Calu3 (cell line): ENCODE data around the gene PEX5L. TPM values are rescaled to one million over a fixed set of nuclear protein-coding genes. Genes with fewer than 3 reads are reported as not detected.

Experiments
- BruUV-seq: library from RNA; stranded (reverse); fragments of 400-500 nt; replicated peaks from 2 replicates; lab custom pipeline; 2021; lab: Mats Ljungman, UMichigan
- CTCF ChIA-PET: fragments of 300-600 bp; sonication (Branson Sonifier 250); formaldehyde crosslinking; loops from one replicate; lab custom pipeline; 2022; ENCODE audit warnings: antibody characterized with exemption; lab: Charles Lee
- DNase-seq: peaks from one replicate; pipeline ENCODE4 v3.0.0; 2022
- H3K27ac Mint-ChIP-seq: one replicate; pipeline ENCODE4 v1.8.0; 2022; ENCODE audit warnings: mixed read lengths; ENCODE audit not compliant: unreplicated experiment
- H3K27me3 Mint-ChIP-seq: one replicate; pipeline ENCODE4 v1.8.0; 2022; ENCODE audit warnings: mixed read lengths; ENCODE audit not compliant: unreplicated experiment
- H3K36me3 Mint-ChIP-seq: one replicate; pipeline ENCODE4 v1.8.0; 2022; ENCODE audit warnings: mild to moderate bottlenecking, moderate library complexity, mixed read lengths; ENCODE audit not compliant: insufficient read depth, unreplicated experiment
- H3K4me1 Mint-ChIP-seq: one replicate; pipeline ENCODE4 v1.8.0; 2022; ENCODE audit warnings: mild to moderate bottlenecking, low read depth, mixed read lengths; ENCODE audit not compliant: unreplicated experiment
- H3K4me3 Mint-ChIP-seq: one replicate; pipeline ENCODE4 v1.8.0; 2022; ENCODE audit warnings: mild to moderate bottlenecking, low read depth, moderate library complexity, mixed read lengths; ENCODE audit not compliant: unreplicated experiment
- H3K9me3 Mint-ChIP-seq: one replicate; pipeline ENCODE4 v1.8.0; 2022; ENCODE audit warnings: low read depth, mixed read lengths; ENCODE audit not compliant: unreplicated experiment
- CTCF ChIP-seq: fragments of 200-600 bp; IDR thresholded peaks from one replicate; pipeline ENCODE4 v1.8.0; 2022; ENCODE audit warnings: antibody characterized with exemption; ENCODE audit not compliant: unreplicated experiment
- intact Hi-C: fragments of 100-400 bp; cut with micrococcal nuclease; formaldehyde crosslinking; loops from one replicate; pipeline ENCODE4 v1.10.0; 2022; ENCODE audit not compliant: unreplicated experiment
- total RNA-seq: library from RNA; stranded (reverse); gene quantifications from 2 replicates; pipeline ENCODE4 v1.2.3, GENCODE V29; 2022

The PEX5L gene
- total RNA-seq, 1 experiment from 2014 or later: not detected

- no peaks in the 10 kb centered on the region for H3K4me1 Mint-ChIP-seq
- intact Hi-C loops: no loop called here
- H3K27ac Mint-ChIP-seq: no peak overlapping the region
- CTCF ChIA-PET: no interaction called here
- H3K36me3 Mint-ChIP-seq: no peaks in the 10 kb centered on the region
- DNase-seq: no peak
- TF ChIP-seq CTCF: no peak
- H3K4me3 Mint-ChIP-seq: no peak overlapping the region
- no peaks in the 10 kb centered on the region for H3K27me3 Mint-ChIP-seq
- no TSS peak for BruUV-seq
- H3K9me3 Mint-ChIP-seq: no peaks in the 10 kb centered on the region
Measured at GRCh38 chr3:179955286-179955685, 81.5 kb downstream of the PEX5L start.

- H3K27ac Mint-ChIP-seq: no peak overlapping the region
Measured at GRCh38 chr3:179953993-179954870, 82.5 kb downstream of the PEX5L start.

GRCh38 chr3:179950840-179951239 lies 85.9 kb downstream of the PEX5L start:
- no peak for TF ChIP-seq CTCF
- CTCF ChIA-PET: no interaction called here
- DNase-seq: no peak
- no peaks in the 10 kb centered on the region for H3K9me3 Mint-ChIP-seq
- peaks cover 7% of the 10 kb centered on the region for H3K27me3 Mint-ChIP-seq
- intact Hi-C loops: no loop called here
- no peaks in the 10 kb centered on the region for H3K36me3 Mint-ChIP-seq
- H3K4me3 Mint-ChIP-seq: no peak overlapping the region
- H3K4me1 Mint-ChIP-seq: no peaks in the 10 kb centered on the region
- no TSS peak for BruUV-seq
- no peak overlapping the region for H3K27ac Mint-ChIP-seq

More at GRCh38 chr3:179953993-179954870, 82.5 kb downstream of the PEX5L start:
- DNase-seq: no peak
- intact Hi-C loops: no loop called here
- no peaks in the 10 kb centered on the region for H3K36me3 Mint-ChIP-seq
- H3K9me3 Mint-ChIP-seq: no peaks in the 10 kb centered on the region
- H3K27me3 Mint-ChIP-seq: no peaks in the 10 kb centered on the region
- H3K4me3 Mint-ChIP-seq: no peak overlapping the region
- no TSS peak for BruUV-seq
- no peak for TF ChIP-seq CTCF
- H3K4me1 Mint-ChIP-seq: no peaks in the 10 kb centered on the region
- CTCF ChIA-PET: interaction anchor here (0.8 kb wide), 1 partner anchor 638 kb away, joined by 7 read pairs; no protein-coding TSS in a partner anchor

GRCh38 chr3:179949869-179950268 lies 86.9 kb downstream of the PEX5L start:
- no peak overlapping the region for H3K4me3 Mint-ChIP-seq
- DNase-seq: no peak
- H3K9me3 Mint-ChIP-seq: no peaks in the 10 kb centered on the region
- peaks cover 10% of the 10 kb centered on the region for H3K27me3 Mint-ChIP-seq
- CTCF ChIA-PET: no interaction called here
- TF ChIP-seq CTCF: no peak
- H3K4me1 Mint-ChIP-seq: no peaks in the 10 kb centered on the region
- intact Hi-C loops: no loop called here
- H3K36me3 Mint-ChIP-seq: no peaks in the 10 kb centered on the region
- no peak overlapping the region for H3K27ac Mint-ChIP-seq
- no TSS peak for BruUV-seq
